Ovary (tissue), 9 donors: ENCODE data around the gene SEMA3B. TPM values are rescaled to one million over a fixed set of nuclear protein-coding genes. Genes with fewer than 3 reads are reported as not detected.
"Not testable (repeated sequence)": the region's sequence is repeated elsewhere in the genome, so short reads cannot be mapped to it uniquely, and the experiment has no call there.

Source experiments
- DNase-seq, 5 donors: peaks; one replicate each; pipeline ENCODE4 v3.0.0-alpha.2; 2019 to 2020
- H3K27ac ChIP-seq, 2 donors: fragments of 200-600 bp; one replicate each; pipeline versions ENCODE4 v1.5.1 to v1.8.0; 2019 to 2022
- H3K27me3 ChIP-seq: fragments of 200-600 bp; one replicate; pipeline ENCODE4 v1.8.0; 2022
- H3K36me3 ChIP-seq: fragments of 200-600 bp; sonication (generic); one replicate; pipeline ENCODE4 v1.5.1; 2019
- H3K4me1 ChIP-seq: one replicate; pipeline ENCODE4 v1.8.1; 2013; ENCODE audit warnings: mild to moderate bottlenecking, moderate library complexity; ENCODE audit not compliant: insufficient read depth
- H3K4me3 ChIP-seq: fragments of 200-600 bp; sonication (generic); one replicate; pipeline ENCODE4 v1.5.1; 2017
- H3K9me3 ChIP-seq, 2 donors: fragments of 200-600 bp in 1 of 2; sonication (generic) in 1 of 2; one replicate each; pipeline versions ENCODE4 v1.5.1 to v1.8.1; 2013 to 2019; ENCODE audit warnings: mild to moderate bottlenecking in 1 of 2, moderate library complexity in 1 of 2
- EP300 ChIP-seq: sonication (generic); formaldehyde crosslinking; IDR thresholded peaks from one replicate; pipeline ENCODE4 v1.6.1; 2017; ENCODE audit warnings: antibody characterized with exemption
- POLR2A ChIP-seq: fragments of 450-650 bp; IDR thresholded peaks from one replicate; pipeline ENCODE4 v1.6.1; 2017; ENCODE audit warnings: antibody characterized with exemption, mild to moderate bottlenecking, moderate library complexity
- WGBS, 3 donors: extraction: QIAGEN DNeasy Blood & Tissue Kit in 1 of 3; methylation state at CpG; one replicate each; pipeline versions ENCODE4 v1.1.5 to v1.1.7; 2013 to 2017; 5-methylcytosine and 5-hydroxymethylcytosine counted together
- intact Hi-C, 4 donors: fragments of 100-400 bp; cut with DNase I; formaldehyde crosslinking; loops; one replicate each; pipeline versions ENCODE4 v1.11.0 to v1.15.1; 2022 to 2023
- polyA plus RNA-seq, 2 donors: library from polyadenylated mRNA; stranded (reverse); fragments of 200-250 nt in 1 of 2; fragments of 350-450 nt in 1 of 2; fragmentation: Illumina TruSeq in 1 of 2; extraction: RNeasy Lipid Tissue Mini Kit (QIAGEN cat#74804) in 1 of 2; gene quantifications; one replicate each; pipeline ENCODE4 v1.2.3, GENCODE V29; 2013 to 2014
- total RNA-seq, 7 donors: library from RNA; depleted of rRNA in 2 of 7; stranded (reverse); fragments of >200 nt in 2 of 7; fragmentation: NEBNext Ultra II Directional in 3 of 7; extraction: Animal tissue kit (Norgen Biotek cat#: 25700) in 3 of 7; gene quantifications; one replicate each; pipeline versions ENCODE4 v1.1.0 to v1.2.4, GENCODE V29; 2016 to 2023
- TF ChIP-seq, protein P1 (sequence below), 3 donors: fragments of 450-650 bp in 2 of 3; fragments of 200-600 bp in 1 of 3; IDR thresholded peaks; one replicate each; pipeline versions ENCODE4 v1.5.1 to v1.8.0; 2016 to 2022; ENCODE audit warnings: antibody characterized with exemption in 3 of 3, mild to moderate bottlenecking in 1 of 3
- donor health status: DM: no; HTN: no; CAD: no; lungs with moderate emphysema.
- donor health status: DM: no; HTN: no; CAD: no.
- donor health status: Bipolar disorder and iron deficiency.
- donor health status: DM: yes; HTN: yes; CAD: no.
- donor health status: DM: no; HTN: no; CAD: no.
- donor health status: DM: yes; HTN: yes; CAD: no.

The SEMA3B gene
- total and polyA plus RNA-seq, 9 donors: 5.0 to 224 (median 51.1) TPM

- H3K4me3 ChIP-seq: no peak within 1 kb of the TSS
- no peaks in the 10 kb centered on the region for H3K36me3 ChIP-seq
- intact Hi-C loops: loop anchor here in 1 of 4 donors (2.0 kb wide), 1 partner anchor 18 kb away; no protein-coding TSS in a partner anchor
- no peaks in the 10 kb centered on the region for H3K27me3 ChIP-seq
- no peaks in the 10 kb centered on the region for H3K9me3 ChIP-seq
- H3K4me1 ChIP-seq: peaks cover 13% of the 10 kb centered on the region
- WGBS, 3 donors: 48 to 54% (median 53%) methylated on average over 12 to 14 of the region's 14 CpGs
- TF ChIP-seq, protein P1, sequence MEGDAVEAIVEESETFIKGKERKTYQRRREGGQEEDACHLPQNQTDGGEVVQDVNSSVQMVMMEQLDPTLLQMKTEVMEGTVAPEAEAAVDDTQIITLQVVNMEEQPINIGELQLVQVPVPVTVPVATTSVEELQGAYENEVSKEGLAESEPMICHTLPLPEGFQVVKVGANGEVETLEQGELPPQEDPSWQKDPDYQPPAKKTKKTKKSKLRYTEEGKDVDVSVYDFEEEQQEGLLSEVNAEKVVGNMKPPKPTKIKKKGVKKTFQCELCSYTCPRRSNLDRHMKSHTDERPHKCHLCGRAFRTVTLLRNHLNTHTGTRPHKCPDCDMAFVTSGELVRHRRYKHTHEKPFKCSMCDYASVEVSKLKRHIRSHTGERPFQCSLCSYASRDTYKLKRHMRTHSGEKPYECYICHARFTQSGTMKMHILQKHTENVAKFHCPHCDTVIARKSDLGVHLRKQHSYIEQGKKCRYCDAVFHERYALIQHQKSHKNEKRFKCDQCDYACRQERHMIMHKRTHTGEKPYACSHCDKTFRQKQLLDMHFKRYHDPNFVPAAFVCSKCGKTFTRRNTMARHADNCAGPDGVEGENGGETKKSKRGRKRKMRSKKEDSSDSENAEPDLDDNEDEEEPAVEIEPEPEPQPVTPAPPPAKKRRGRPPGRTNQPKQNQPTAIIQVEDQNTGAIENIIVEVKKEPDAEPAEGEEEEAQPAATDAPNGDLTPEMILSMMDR (IDR thresholded peaks at IDR 0.05): no peak
- no peak for TF ChIP-seq POLR2A
- no peak for TF ChIP-seq EP300
- peak within 1 kb of the TSS; percentile 45 to 60 for H3K27ac ChIP-seq
- peak; percentile 63 to 80 (median 69) for DNase-seq
Measured at GRCh38 chr3:50303013-50303815, 34.3 kb downstream of the SEMA3B start, which contains the start of gene HYAL1. Gene HYAL1 (minus strand): TSS chr3:50303574. CDS start chr3:50302956, 618 bp downstream.

- Histone ChIP-seq H3K27me3 (no peaks in the 10 kb centered on the region), H3K9me3 (no peaks in the 10 kb centered on the region), H3K36me3 (no peaks in the 10 kb centered on the region), H3K4me1 (peaks cover 10% of the 10 kb centered on the region), H3K27ac (no peak overlapping the region), H3K4me3 (no peak overlapping the region)
- no peak for DNase-seq
- TF ChIP-seq, protein P1 (IDR thresholded peaks at IDR 0.05): no peak
- TF ChIP-seq POLR2A: no peak
- TF ChIP-seq EP300: no peak
- intact Hi-C loops: no loop called here
Measured at GRCh38 chr3:50304601-50305000, 35.7 kb downstream of the SEMA3B start.

GRCh38 chr3:50312041-50312440 lies 43.1 kb downstream of the SEMA3B start:
- H3K27ac ChIP-seq, H3K4me1 ChIP-seq, H3K9me3 ChIP-seq, H3K36me3 ChIP-seq, intact Hi-C loops, H3K4me3 ChIP-seq, DNase-seq, H3K27me3 ChIP-seq: not testable (repeated sequence)
- WGBS, 3 donors: 92 to 100% (median 94%) methylated on average over 1 to 32 of the region's 32 CpGs

- H3K4me1 ChIP-seq: peaks cover 5% of the 10 kb centered on the region
- DNase-seq: no peak
- intact Hi-C loops: no loop called here
- H3K27me3 ChIP-seq: no peaks in the 10 kb centered on the region
- H3K4me3 ChIP-seq: no peak overlapping the region
- H3K36me3 ChIP-seq: no peaks in the 10 kb centered on the region
- WGBS, 3 donors: 79 to 82% (median 81%) methylated on average over 3 of the region's 3 CpGs
- TF ChIP-seq POLR2A: no peak
- TF ChIP-seq EP300: no peak
- no peaks in the 10 kb centered on the region for H3K9me3 ChIP-seq
- H3K27ac ChIP-seq: no peak overlapping the region
Measured at GRCh38 chr3:50314342-50314741, 45.4 kb downstream of the SEMA3B start.

DNA sequence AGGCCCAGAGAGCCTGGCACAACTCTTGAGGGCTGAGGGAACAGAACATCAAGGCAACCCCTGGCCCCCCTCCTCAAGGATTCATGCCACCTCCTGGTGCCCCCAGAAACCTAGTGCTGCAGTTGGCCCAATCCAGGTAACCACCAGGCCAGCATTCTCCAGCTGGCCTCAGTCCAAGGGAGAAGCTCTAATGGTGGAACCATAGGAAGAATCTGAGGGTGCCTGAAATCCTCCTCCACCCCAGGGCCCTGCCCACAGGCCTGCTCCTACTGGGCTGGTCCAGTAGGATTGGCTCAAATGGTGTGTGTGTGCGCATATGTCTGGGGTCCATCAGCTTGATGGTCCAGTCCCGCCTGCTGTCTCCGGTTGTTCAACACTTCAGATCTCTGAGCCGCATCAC lies 45.9 kb downstream of the SEMA3B start:
- Histone ChIP-seq H3K27me3 (no peaks in the 10 kb centered on the region), H3K9me3 (no peaks in the 10 kb centered on the region), H3K4me3 (no peak overlapping the region), H3K36me3 (no peaks in the 10 kb centered on the region), H3K27ac (no peak overlapping the region), H3K4me1 (peaks cover 10% of the 10 kb centered on the region)
- TF ChIP-seq POLR2A: no peak
- 94 to 98% (median 97%) methylated on average over 4 of the region's 4 CpGs for WGBS, 3 donors
- no peak for DNase-seq
- intact Hi-C loops: no loop called here

DNA sequence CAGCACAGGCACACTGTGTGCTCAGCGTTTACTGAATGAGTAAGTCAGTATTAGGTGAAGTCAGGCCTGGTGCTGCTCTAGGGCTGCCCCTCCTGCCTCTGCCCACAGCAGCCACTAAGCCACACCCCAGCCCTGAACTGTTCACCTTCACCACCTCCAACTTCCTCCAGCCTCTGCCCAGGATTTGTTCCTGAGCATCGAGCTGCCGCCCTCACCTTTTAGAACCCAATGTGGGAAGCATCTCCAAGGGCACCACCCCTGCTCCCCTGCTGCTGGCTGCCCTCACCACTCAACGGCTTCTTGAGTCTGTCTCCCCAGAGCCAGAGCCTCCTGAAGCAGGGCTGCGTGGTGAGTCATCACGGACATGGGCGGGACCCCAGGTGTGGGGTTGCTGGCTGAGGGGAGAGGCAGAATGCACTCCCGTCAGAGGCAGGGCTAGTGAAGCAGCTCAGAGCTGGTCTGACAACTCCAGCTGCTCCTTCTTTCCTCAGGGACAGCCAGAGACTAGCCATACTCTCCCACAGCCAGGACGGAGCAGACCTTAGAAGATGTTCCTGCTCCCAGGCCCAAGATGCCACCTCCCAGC lies 47.8 kb downstream of the SEMA3B start:
- Histone ChIP-seq H3K27ac (no peak overlapping the region), H3K9me3 (no peaks in the 10 kb centered on the region), H3K36me3 (no peaks in the 10 kb centered on the region), H3K27me3 (no peaks in the 10 kb centered on the region), H3K4me1 (peaks cover 18% of the 10 kb centered on the region), H3K4me3 (no peak overlapping the region)
- WGBS, 3 donors: 58 to 61% (median 60%) methylated on average over 9 of the region's 9 CpGs
- TF ChIP-seq EP300 (no peak), POLR2A (no peak)
- TF ChIP-seq, protein P1 (IDR thresholded peaks at IDR 0.05): no peak
- DNase-seq: no peak
- intact Hi-C loops: no loop called here
